GM23338 (cell line): ENCODE measurements around the gene CGNL1. TPM values are rescaled to one million over a fixed set of nuclear protein-coding genes. Genes with fewer than 3 reads are reported as not detected.

Source experiments
- ATAC-seq: fragments of 200-7000 bp; cut with Tn5 transposase; 3 replicates; pipeline ENCODE4 v1.9.1; 2020
- DNase-seq: peaks from one replicate; pipeline ENCODE4 v3.0.0-alpha.2; 2015; ENCODE audit warnings: low spot score
- H2AFZ ChIP-seq: fragments of 200-600 bp; sonication (generic); 2 replicates; pipeline ENCODE4 v1.8.0; 2016; ENCODE audit warnings: antibody characterized with exemption, mild to moderate bottlenecking, moderate library complexity
- H3F3A ChIP-seq: fragments of 200-600 bp; sonication (generic); replicated peaks from 2 replicates; pipeline ENCODE4 v1.8.0; 2017; ENCODE audit warnings: antibody characterized with exemption, mixed run types, low read depth
- H3K27ac ChIP-seq: fragments of 200-600 bp; sonication (generic); 2 replicates; pipeline ENCODE4 v1.6.1; 2016; ENCODE audit warnings: low read depth
- H3K27me3 ChIP-seq: fragments of 200-600 bp; sonication (generic); 2 replicates; pipeline ENCODE4 v1.8.0; 2016; ENCODE audit warnings: mild to moderate bottlenecking, mixed run types, moderate library complexity; ENCODE audit not compliant: insufficient read depth
- H3K36me3 ChIP-seq: fragments of 200-600 bp; sonication (generic); 2 replicates; pipeline ENCODE4 v1.8.0; 2016; ENCODE audit warnings: mild to moderate bottlenecking; ENCODE audit not compliant: insufficient read depth
- H3K4me1 ChIP-seq: fragments of 200-600 bp; sonication (generic); 2 replicates; pipeline ENCODE4 v1.8.0; 2016; ENCODE audit warnings: mild to moderate bottlenecking, moderate library complexity; ENCODE audit not compliant: insufficient read depth
- H3K4me2 ChIP-seq: fragments of 200-600 bp; sonication (generic); 2 replicates; pipeline ENCODE4 v1.7.1; 2017; ENCODE audit warnings: mixed run types
- H3K4me3 ChIP-seq: fragments of 200-600 bp; sonication (generic); 2 replicates; pipeline ENCODE4 v1.6.1; 2016; ENCODE audit warnings: mixed run types
- H3K79me2 ChIP-seq: fragments of 200-600 bp; sonication (generic); replicated peaks from 2 replicates; pipeline ENCODE4 v1.8.0; 2017; ENCODE audit warnings: mild to moderate bottlenecking; ENCODE audit not compliant: insufficient read depth
- H3K9me2 ChIP-seq: fragments of 200-600 bp; sonication (generic); 2 replicates; pipeline ENCODE4 v1.8.0; 2017; ENCODE audit not compliant: insufficient read depth
- H4K20me1 ChIP-seq: fragments of 200-600 bp; sonication (generic); replicated peaks from 2 replicates; pipeline ENCODE4 v1.8.0; 2017; ENCODE audit warnings: mild to moderate bottlenecking; ENCODE audit not compliant: insufficient read depth
- H3K27ac Mint-ChIP-seq: 2 replicates; pipeline ENCODE4 v1.8.0; 2020; ENCODE audit warnings: inconsistent platforms, mild to moderate bottlenecking, moderate library complexity, mixed read lengths
- H3K27me3 Mint-ChIP-seq: 3 replicates; pipeline ENCODE4 v1.8.0; 2022; ENCODE audit warnings: low read depth, mild to moderate bottlenecking, moderate library complexity, mixed read lengths, inconsistent platforms; ENCODE audit not compliant: insufficient read depth, poor library complexity
- H3K36me3 Mint-ChIP-seq: 3 replicates; pipeline ENCODE4 v1.8.0; 2021; ENCODE audit warnings: low read depth, mild to moderate bottlenecking, inconsistent platforms, moderate library complexity, mixed read lengths
- H3K4me1 Mint-ChIP-seq: 3 replicates; pipeline ENCODE4 v1.8.0; 2020; ENCODE audit warnings: mild to moderate bottlenecking, inconsistent platforms, mixed read lengths
- H3K4me3 Mint-ChIP-seq: 3 replicates; pipeline ENCODE4 v1.8.0; 2021; ENCODE audit warnings: moderate library complexity, mild to moderate bottlenecking, inconsistent platforms, mixed read lengths
- H3K9me3 Mint-ChIP-seq: 3 replicates; pipeline ENCODE4 v1.8.0; 2020; ENCODE audit warnings: moderate library complexity, mild to moderate bottlenecking, inconsistent platforms, mixed read lengths
- CREB1 ChIP-seq: fragments of 250-450 bp; sonication (Bioruptor Pico); IDR thresholded peaks from 2 replicates; pipeline ENCODE4 v1.5.0; 2020; ENCODE audit warnings: low read depth, mild to moderate bottlenecking, moderate library complexity
- EZH2phosphoT487 ChIP-seq: fragments of 200-600 bp; sonication (generic); IDR thresholded peaks from one replicate; pipeline ENCODE4 v1.8.1; 2018; ENCODE audit warnings: antibody characterized with exemption; ENCODE audit not compliant: unreplicated experiment
- JUNB ChIP-seq: IDR thresholded peaks from one replicate; pipeline ENCODE4 v1.6.1; 2016; ENCODE audit warnings: antibody characterized with exemption; ENCODE audit not compliant: unreplicated experiment
- NANOG ChIP-seq: IDR thresholded peaks from 2 replicates; pipeline ENCODE4 v1.6.1; 2016; ENCODE audit warnings: antibody characterized with exemption, borderline replicate concordance
- POLR2AphosphoS5 ChIP-seq: IDR thresholded peaks from 2 replicates; pipeline ENCODE4 v1.6.1; 2016; ENCODE audit warnings: antibody characterized with exemption, low read depth
- ZNF114 ChIP-seq: fragments of 250-450 bp; sonication (Bioruptor Pico); IDR thresholded peaks from 2 replicates; pipeline ENCODE4 v1.5.0; 2020; ENCODE audit warnings: mild to moderate bottlenecking, moderate library complexity
- ZNF331 ChIP-seq: fragments of 250-450 bp; sonication (Bioruptor Pico); IDR thresholded peaks from 2 replicates; pipeline ENCODE4 v1.5.0; 2020; ENCODE audit warnings: low read depth, mild to moderate bottlenecking, moderate library complexity
- polyA plus RNA-seq: library from polyadenylated mRNA; unstranded; fragments of >200 nt; fragmentation: Nextera tagmentation; extraction: Ambion mirVana; gene quantifications from 2 replicates; pipeline ENCODE4 v1.2.1, GENCODE V29; 2016
- total RNA-seq: library from RNA; depleted of rRNA; stranded (reverse); fragments of >200 nt; shearing (Covaris generic); gene quantifications from 2 replicates; pipeline ENCODE4 v1.2.3, GENCODE V29; 2014
- TF ChIP-seq, protein P1 (sequence below): fragments of 250-450 bp; sonication (Bioruptor Pico); IDR thresholded peaks from 2 replicates; pipeline ENCODE4 v1.5.0; 2020; ENCODE audit warnings: mild to moderate bottlenecking, moderate library complexity
- TF ChIP-seq, protein P2 (sequence below): IDR thresholded peaks from 2 replicates; pipeline ENCODE4 v1.6.1; 2016; ENCODE audit warnings: antibody characterized with exemption

Gene CGNL1
- total and polyA plus RNA-seq, 2 experiments from 2014 or later = 20.0 to 57.8 TPM

DNA sequence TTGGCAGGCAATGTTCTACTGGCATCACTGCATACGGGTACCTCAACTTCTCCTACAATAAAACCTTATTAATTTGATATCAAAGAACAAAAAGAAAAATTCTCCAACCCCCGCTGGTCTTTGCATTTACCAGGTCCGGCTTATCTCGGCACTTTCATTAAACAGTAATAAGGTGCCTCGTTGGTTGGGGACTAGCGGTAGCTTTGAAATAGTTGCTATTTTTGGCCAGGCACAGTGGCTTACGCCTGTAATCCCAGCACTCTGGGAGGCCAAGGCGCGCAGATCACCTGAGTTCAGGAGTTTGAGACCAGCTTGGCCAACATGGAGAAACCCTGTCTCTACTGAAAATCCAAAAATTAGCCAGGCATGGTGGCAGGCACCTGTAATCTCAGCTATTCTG, 32.0 kb upstream of the CGNL1 start:
- TF ChIP-seq NANOG (no peak), EZH2phosphoT487 (no peak), JUNB (no peak), ZNF114 (CRISPR knock-in tag) (no peak), POLR2AphosphoS5 (no peak), ZNF331 (CRISPR knock-in tag) (no peak), CREB1 (CRISPR knock-in tag) (no peak)
- TF ChIP-seq, protein P1, sequence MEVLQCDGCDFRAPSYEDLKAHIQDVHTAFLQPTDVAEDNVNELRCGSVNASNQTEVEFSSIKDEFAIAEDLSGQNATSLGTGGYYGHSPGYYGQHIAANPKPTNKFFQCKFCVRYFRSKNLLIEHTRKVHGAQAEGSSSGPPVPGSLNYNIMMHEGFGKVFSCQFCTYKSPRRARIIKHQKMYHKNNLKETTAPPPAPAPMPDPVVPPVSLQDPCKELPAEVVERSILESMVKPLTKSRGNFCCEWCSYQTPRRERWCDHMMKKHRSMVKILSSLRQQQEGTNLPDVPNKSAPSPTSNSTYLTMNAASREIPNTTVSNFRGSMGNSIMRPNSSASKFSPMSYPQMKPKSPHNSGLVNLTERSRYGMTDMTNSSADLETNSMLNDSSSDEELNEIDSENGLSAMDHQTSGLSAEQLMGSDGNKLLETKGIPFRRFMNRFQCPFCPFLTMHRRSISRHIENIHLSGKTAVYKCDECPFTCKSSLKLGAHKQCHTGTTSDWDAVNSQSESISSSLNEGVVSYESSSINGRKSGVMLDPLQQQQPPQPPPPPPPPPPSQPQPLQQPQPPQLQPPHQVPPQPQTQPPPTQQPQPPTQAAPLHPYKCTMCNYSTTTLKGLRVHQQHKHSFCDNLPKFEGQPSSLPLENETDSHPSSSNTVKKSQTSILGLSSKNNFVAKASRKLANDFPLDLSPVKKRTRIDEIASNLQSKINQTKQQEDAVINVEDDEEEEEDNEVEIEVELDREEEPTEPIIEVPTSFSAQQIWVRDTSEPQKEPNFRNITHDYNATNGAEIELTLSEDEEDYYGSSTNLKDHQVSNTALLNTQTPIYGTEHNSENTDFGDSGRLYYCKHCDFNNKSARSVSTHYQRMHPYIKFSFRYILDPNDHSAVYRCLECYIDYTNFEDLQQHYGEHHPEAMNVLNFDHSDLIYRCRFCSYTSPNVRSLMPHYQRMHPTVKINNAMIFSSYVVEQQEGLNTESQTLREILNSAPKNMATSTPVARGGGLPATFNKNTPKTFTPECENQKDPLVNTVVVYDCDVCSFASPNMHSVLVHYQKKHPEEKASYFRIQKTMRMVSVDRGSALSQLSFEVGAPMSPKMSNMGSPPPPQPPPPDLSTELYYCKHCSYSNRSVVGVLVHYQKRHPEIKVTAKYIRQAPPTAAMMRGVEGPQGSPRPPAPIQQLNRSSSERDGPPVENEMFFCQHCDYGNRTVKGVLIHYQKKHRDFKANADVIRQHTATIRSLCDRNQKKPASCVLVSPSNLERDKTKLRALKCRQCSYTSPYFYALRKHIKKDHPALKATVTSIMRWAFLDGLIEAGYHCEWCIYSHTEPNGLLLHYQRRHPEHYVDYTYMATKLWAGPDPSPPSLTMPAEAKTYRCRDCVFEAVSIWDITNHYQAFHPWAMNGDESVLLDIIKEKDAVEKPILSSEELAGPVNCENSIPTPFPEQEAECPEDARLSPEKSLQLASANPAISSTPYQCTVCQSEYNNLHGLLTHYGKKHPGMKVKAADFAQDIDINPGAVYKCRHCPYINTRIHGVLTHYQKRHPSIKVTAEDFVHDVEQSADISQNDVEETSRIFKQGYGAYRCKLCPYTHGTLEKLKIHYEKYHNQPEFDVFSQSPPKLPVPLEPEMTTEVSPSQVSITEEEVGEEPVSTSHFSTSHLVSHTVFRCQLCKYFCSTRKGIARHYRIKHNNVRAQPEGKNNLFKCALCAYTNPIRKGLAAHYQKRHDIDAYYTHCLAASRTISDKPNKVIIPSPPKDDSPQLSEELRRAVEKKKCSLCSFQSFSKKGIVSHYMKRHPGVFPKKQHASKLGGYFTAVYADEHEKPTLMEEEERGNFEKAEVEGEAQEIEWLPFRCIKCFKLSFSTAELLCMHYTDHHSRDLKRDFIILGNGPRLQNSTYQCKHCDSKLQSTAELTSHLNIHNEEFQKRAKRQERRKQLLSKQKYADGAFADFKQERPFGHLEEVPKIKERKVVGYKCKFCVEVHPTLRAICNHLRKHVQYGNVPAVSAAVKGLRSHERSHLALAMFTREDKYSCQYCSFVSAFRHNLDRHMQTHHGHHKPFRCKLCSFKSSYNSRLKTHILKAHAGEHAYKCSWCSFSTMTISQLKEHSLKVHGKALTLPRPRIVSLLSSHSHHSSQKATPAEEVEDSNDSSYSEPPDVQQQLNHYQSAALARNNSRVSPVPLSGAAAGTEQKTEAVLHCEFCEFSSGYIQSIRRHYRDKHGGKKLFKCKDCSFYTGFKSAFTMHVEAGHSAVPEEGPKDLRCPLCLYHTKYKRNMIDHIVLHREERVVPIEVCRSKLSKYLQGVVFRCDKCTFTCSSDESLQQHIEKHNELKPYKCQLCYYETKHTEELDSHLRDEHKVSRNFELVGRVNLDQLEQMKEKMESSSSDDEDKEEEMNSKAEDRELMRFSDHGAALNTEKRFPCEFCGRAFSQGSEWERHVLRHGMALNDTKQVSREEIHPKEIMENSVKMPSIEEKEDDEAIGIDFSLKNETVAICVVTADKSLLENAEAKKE = no peak
- TF ChIP-seq, protein P2, sequence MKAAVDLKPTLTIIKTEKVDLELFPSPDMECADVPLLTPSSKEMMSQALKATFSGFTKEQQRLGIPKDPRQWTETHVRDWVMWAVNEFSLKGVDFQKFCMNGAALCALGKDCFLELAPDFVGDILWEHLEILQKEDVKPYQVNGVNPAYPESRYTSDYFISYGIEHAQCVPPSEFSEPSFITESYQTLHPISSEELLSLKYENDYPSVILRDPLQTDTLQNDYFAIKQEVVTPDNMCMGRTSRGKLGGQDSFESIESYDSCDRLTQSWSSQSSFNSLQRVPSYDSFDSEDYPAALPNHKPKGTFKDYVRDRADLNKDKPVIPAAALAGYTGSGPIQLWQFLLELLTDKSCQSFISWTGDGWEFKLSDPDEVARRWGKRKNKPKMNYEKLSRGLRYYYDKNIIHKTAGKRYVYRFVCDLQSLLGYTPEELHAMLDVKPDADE = no peak
- Histone ChIP-seq H3F3A (no peaks in the 10 kb centered on the region), H3K79me2 (no peaks in the 10 kb centered on the region), H3K27me3 (no peaks in the 10 kb centered on the region), H3K9me2 (no peaks in the 10 kb centered on the region), H3K4me1 (no peaks in the 10 kb centered on the region), H3K36me3 (no peaks in the 10 kb centered on the region; the same call in 1 of the 2 replicates), H4K20me1 (no peaks in the 10 kb centered on the region), H3K27ac (no peak overlapping the region), H2AFZ (no peak overlapping the region), H3K4me3 (no peak overlapping the region), H3K4me2 (no peak overlapping the region)
- H3K36me3 Mint-ChIP-seq = peaks cover 7% of the 10 kb centered on the region; the same call in 2 of the 3 replicates
- no peak for ATAC-seq
- H3K4me1 Mint-ChIP-seq = peaks cover 21% of the 10 kb centered on the region
- no peaks in the 10 kb centered on the region for H3K27me3 Mint-ChIP-seq
- H3K27ac Mint-ChIP-seq = no peak overlapping the region
- DNase-seq = no peak
- H3K4me3 Mint-ChIP-seq = no peak overlapping the region
- H3K9me3 Mint-ChIP-seq = peaks cover 8% of the 10 kb centered on the region; the same call in 2 of the 3 replicates
